Activated naive CD4-positive, alpha-beta T cell treated with anti-CD3 and anti-CD28 coated beads, Interleukin-2, amount 50 U/mL, for 24 hours (primary cell): ENCODE measurements around the gene HSD17B2.

Experiments
- H3K27ac Mint-ChIP-seq: one replicate; pipeline ENCODE4 v1.8.0; 2021; ENCODE audit warnings: mild to moderate bottlenecking, mixed read lengths
- H3K27me3 Mint-ChIP-seq: one replicate; pipeline ENCODE4 v1.8.0; 2021; ENCODE audit warnings: mixed read lengths
- H3K36me3 Mint-ChIP-seq: one replicate; pipeline ENCODE4 v1.8.0; 2021; ENCODE audit warnings: mixed read lengths
- H3K4me1 Mint-ChIP-seq: one replicate; pipeline ENCODE4 v1.8.0; 2021; ENCODE audit warnings: mixed read lengths
- H3K4me3 Mint-ChIP-seq: one replicate; pipeline ENCODE4 v1.8.0; 2021; ENCODE audit warnings: mild to moderate bottlenecking, mixed read lengths
- H3K9me3 Mint-ChIP-seq: one replicate; pipeline ENCODE4 v1.8.0; 2021; ENCODE audit warnings: mixed read lengths

HSD17B2 gene

DNA sequence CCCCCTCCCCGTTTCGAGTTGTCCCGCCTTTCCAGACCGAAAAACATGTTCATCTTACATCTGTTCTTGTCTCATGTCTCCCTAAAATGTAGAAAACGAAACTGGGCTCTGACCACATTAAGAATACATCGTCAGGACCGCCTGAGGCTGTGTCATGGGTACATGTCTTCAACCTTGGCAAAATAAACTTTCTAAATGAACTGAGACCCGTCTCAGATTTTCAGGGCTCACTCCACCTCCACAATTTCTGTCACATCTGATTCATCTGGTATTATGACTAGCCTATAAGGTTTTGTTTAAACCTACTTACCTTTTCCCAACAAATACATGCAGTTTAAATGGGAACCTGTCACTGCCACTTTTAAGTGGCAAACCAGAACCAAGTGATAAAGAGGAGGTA is 24.4 kb upstream of the HSD17B2 start:
- peaks cover 18% of the 10 kb centered on the region for H3K4me1 Mint-ChIP-seq
- peaks cover 13% of the 10 kb centered on the region for H3K9me3 Mint-ChIP-seq
- peak overlapping the region; percentile 89 for H3K4me3 Mint-ChIP-seq
- peak overlapping the region; percentile 41 for H3K27ac Mint-ChIP-seq
- peaks cover 5% of the 10 kb centered on the region for H3K36me3 Mint-ChIP-seq
- peaks cover 15% of the 10 kb centered on the region for H3K27me3 Mint-ChIP-seq

DNA sequence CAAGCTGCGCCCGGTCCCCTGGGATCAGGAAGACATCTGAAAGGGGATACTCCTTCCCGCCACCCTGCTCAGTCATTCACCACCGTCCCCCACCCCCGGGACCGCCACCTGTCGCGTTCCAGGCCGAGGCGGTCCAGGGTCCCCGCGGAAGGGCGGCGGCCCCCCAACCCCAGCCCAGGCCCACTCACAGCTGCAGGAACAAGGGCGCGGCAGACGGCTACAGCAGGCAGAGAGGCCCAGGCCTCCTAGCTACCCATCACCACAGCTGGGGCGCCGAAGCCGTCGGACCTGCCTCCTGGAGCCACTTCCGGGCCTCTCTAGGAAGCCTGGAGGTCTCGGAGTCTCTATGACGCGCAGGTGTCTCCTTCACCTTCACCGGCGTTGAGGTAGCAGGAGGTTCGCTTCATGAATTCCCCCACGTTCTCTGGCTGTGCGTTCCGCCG is 23.8 kb upstream of the HSD17B2 start, which contains the start of gene SDR42E1:
TSS of gene SDR42E1 (minus strand) at position 272 of the 443 bp plus-strand sequence. CDS start 10,612 bp downstream, outside the sequence.
- peaks cover 18% of the 10 kb centered on the region for H3K27me3 Mint-ChIP-seq
- H3K4me3 Mint-ChIP-seq = peak within 1 kb of the TSS; percentile 89
- peaks cover 13% of the 10 kb centered on the region for H3K9me3 Mint-ChIP-seq
- peak within 1 kb of the TSS; percentile 88 for H3K27ac Mint-ChIP-seq
- peaks cover 18% of the 10 kb centered on the region for H3K4me1 Mint-ChIP-seq
- H3K36me3 Mint-ChIP-seq = peaks cover 5% of the 10 kb centered on the region

DNA sequence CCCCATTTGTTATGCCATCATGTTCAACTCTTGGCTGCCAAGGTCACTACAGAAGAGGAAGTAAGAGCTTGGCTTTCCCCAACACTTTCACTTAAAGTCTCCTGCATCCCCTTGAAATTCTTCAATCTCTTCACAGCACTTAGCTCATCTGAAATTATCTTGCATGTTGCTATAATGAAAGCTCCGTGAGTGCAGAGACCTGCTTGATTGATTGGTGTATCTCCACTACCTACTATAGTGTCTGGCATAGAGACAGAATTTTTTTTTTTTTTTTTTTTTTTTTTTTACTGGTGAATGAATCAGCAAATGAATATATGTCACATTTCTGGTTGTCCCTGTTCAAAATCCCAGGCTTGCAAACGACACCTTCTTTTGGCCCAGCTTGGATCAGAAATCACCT is 21.9 kb upstream of the HSD17B2 start:
- Mint-ChIP-seq H3K27ac (no peak overlapping the region), H3K9me3 (peaks cover 13% of the 10 kb centered on the region), H3K27me3 (peaks cover 18% of the 10 kb centered on the region), H3K4me1 (peaks cover 18% of the 10 kb centered on the region), H3K36me3 (peaks cover 5% of the 10 kb centered on the region), H3K4me3 (no peak overlapping the region)

DNA sequence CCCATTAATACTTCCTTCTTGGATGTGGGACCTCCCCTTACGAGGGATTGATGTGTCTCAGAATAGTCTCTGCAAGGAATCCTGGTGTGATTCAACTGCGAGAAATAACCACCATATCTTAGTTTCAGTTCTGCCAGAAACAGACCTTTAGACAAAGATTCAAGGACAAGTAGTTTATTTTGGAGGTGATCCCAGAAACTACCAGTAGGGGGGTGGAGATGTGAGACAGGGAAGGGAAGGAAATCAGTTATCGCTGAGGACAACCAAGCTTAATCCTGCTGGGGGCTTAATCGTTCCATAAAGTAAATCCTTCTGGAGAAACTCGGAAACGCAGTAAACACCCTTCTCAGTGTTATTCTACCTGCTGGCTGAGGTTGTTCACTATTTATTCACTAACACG is 18.8 kb upstream of the HSD17B2 start:
- H3K27ac Mint-ChIP-seq = no peak overlapping the region
- H3K9me3 Mint-ChIP-seq = peaks cover 13% of the 10 kb centered on the region
- peaks cover 10% of the 10 kb centered on the region for H3K4me1 Mint-ChIP-seq
- H3K27me3 Mint-ChIP-seq = peaks cover 25% of the 10 kb centered on the region
- H3K36me3 Mint-ChIP-seq = no peaks in the 10 kb centered on the region
- no peak overlapping the region for H3K4me3 Mint-ChIP-seq

DNA sequence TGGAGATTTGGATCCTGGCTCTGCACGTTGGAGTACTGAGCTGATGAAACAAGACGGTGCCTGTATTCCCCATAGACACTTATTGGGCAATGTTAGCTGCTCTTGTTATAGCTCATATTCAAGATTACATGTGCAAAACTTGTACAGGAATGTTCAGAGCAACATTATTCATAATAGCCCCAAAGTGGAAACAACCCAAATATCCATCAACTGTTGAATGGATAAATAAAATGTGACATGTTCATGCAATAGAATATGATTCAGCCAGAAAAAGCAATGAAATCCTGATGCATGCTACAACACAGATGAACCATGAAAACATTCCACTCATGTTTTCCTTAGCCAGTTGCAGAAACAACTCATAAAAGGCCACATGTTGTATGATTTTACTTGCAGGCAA is 18.1 kb upstream of the HSD17B2 start:
- Mint-ChIP-seq H3K36me3 (no peaks in the 10 kb centered on the region), H3K27ac (no peak overlapping the region), H3K9me3 (peaks cover 7% of the 10 kb centered on the region), H3K4me3 (no peak overlapping the region), H3K27me3 (peaks cover 20% of the 10 kb centered on the region), H3K4me1 (peaks cover 4% of the 10 kb centered on the region)

DNA sequence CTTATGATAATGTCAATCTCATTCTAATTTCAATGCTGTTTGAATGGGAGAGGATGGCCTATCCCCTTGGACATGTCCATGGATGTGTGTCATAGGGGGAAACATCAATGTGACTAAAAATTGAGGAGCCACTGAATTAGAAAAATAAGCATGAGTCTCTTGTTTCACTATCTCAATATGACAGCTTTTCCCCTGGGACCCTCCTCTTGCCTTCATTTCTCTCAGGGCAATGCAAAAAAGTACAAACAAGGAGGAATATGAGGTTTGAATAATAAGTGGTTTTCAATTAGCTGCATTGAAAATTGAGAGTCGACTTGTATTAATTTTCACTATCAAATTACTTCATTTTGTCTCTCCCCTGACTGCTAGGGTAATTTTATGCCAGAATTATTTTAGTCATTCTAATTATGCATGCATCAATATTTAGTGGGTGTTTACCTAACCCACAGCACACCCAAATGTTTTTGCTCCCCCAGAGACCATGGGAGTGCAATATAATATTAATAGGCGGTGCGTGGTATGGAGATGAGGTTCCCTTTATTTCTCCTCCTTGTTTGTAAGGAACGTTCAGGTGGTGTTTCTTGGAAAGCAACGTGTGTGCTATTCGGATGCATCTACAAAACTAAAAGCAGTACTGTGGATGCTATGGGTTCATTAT is 17.0 kb upstream of the HSD17B2 start:
- Mint-ChIP-seq H3K36me3 (no peaks in the 10 kb centered on the region), H3K27me3 (peaks cover 11% of the 10 kb centered on the region), H3K4me3 (no peak overlapping the region), H3K4me1 (no peaks in the 10 kb centered on the region), H3K27ac (no peak overlapping the region), H3K9me3 (peaks cover 4% of the 10 kb centered on the region)

DNA sequence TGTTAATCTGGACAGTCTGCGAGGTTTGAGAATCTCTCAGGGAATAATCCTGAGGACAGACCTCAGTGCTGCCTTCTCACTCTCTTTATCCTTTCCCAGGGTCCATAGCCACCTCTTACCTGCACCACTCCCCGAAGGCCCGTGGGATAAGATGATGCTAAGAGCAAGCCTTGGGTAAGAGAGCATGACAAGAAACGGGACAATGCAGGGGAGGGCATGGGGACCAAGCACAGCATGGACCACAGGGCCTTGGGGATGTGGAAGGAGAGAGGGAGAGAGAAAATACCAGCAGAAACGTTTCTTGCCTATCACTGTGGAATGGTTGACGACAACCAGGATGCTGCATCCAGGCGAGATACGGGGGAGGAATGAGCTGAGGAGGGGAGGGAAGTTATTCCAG is 15.5 kb upstream of the HSD17B2 start:
- H3K9me3 Mint-ChIP-seq = peaks cover 4% of the 10 kb centered on the region
- H3K4me3 Mint-ChIP-seq = no peak overlapping the region
- peaks cover 18% of the 10 kb centered on the region for H3K27me3 Mint-ChIP-seq
- H3K4me1 Mint-ChIP-seq = no peaks in the 10 kb centered on the region
- no peaks in the 10 kb centered on the region for H3K36me3 Mint-ChIP-seq
- no peak overlapping the region for H3K27ac Mint-ChIP-seq

DNA sequence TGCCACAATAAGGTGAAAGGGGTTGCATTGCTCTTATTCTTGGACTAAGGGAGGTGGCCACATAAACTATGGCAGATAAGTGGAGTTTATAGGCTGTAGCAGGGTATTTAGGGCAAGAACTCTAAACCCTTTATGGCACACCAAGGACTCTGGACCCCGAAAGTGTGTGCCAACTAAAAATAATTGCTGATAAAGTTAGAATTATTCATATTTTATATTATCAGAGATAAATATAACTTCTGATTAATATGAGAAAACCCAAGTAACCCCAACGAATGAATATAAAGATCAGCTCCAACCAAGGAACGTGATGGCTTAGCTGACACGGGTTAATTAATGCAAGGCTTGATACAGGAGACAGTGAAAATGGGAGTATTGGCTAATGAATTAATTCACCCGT is 15.0 kb upstream of the HSD17B2 start:
- H3K36me3 Mint-ChIP-seq = no peaks in the 10 kb centered on the region
- peaks cover 18% of the 10 kb centered on the region for H3K27me3 Mint-ChIP-seq
- no peak overlapping the region for H3K4me3 Mint-ChIP-seq

DNA sequence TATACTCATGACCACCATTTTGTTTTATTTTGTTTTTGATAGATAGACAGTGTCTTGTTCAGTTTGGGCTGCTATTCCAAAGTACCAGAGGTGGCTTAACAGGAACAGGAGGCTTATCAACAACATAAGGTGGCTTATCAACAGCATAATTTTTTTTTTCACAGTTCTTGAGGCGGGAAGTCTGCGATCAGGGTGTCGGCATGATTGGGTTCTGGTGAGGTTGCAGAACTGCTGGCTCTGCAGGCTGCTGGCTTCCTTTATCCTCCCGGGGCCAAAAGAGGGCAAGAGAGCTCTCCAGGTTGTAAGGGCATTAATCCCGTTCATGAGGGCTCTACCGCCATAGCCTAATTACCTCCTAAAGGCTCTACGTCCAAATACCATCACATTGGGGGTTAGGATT is 11.8 kb upstream of the HSD17B2 start:
- Mint-ChIP-seq H3K9me3 (no peaks in the 10 kb centered on the region), H3K4me1 (no peaks in the 10 kb centered on the region), H3K27ac (no peak overlapping the region), H3K4me3 (no peak overlapping the region), H3K36me3 (no peaks in the 10 kb centered on the region), H3K27me3 (peaks cover 20% of the 10 kb centered on the region)

More for the DNA sequence above, 15.0 kb upstream of the HSD17B2 start:
- Mint-ChIP-seq H3K9me3 (peaks cover 2% of the 10 kb centered on the region), H3K27ac (no peak overlapping the region), H3K4me1 (no peaks in the 10 kb centered on the region)

DNA sequence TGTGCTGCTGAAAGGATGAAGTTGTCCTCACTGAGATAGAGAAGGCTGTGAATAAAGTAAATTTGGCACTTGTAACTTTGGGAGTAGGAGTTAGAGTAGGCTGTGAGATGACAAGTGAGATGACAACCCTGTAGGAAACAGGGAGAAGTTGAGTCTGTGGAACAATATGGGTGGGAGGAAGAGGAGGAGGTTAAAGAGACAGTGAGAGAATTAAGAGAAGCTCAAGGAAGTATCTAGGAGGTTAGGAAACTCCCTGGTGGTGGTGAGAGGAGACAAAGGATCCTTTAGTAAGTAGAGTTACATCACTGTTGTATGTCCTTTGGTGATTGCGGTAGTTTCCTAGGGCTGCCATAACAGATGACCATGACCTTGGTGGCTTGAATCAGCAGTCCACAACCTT is 10.7 kb upstream of the HSD17B2 start:
- no peak overlapping the region for H3K27ac Mint-ChIP-seq
- H3K4me1 Mint-ChIP-seq = no peaks in the 10 kb centered on the region
- no peak overlapping the region for H3K4me3 Mint-ChIP-seq
- no peaks in the 10 kb centered on the region for H3K9me3 Mint-ChIP-seq
- peaks cover 16% of the 10 kb centered on the region for H3K27me3 Mint-ChIP-seq
- H3K36me3 Mint-ChIP-seq = no peaks in the 10 kb centered on the region

DNA sequence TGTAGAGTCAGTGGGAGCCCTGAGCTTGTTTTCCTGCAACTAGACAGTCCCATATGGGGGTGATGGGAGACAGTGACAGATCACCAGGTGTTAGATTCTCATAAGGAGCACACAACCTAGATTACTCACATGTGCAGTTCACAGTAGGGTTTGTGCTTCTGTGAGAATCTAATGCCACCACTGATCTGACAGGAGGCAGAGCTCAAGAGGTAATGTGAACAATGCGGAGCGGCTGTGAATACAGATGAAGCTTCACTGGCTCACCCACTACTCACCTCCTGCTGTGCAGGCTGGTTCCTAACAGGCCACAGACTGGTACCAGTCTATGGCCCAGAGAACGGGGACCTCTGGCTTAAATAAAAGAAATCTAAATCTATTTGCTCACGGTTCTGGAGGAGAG is 10.2 kb upstream of the HSD17B2 start:
- Mint-ChIP-seq H3K27me3 (peaks cover 13% of the 10 kb centered on the region), H3K4me3 (no peak overlapping the region), H3K36me3 (no peaks in the 10 kb centered on the region), H3K9me3 (no peaks in the 10 kb centered on the region), H3K4me1 (no peaks in the 10 kb centered on the region), H3K27ac (no peak overlapping the region)

DNA sequence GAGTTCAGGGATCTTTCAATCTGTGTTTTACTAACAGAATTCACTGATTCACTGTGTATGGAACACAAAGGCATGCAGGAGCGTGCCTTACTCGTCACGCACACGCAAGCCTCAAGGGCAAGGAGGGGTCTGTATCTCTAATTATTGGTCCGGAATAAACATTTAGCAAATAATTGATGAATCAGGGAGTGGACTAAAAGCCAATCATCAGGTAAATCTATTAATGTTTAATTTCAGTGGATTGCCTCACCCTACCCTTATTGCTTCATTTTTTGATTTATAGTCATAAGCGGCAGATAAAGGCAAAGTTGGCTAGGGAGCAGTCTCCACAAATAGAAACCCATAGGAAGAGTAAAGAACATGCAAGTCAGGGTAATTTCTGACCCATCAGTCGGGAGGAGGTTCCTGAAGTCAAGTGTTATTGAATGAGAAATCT is 7.4 kb upstream of the HSD17B2 start:
- H3K36me3 Mint-ChIP-seq = no peaks in the 10 kb centered on the region
- no peaks in the 10 kb centered on the region for H3K9me3 Mint-ChIP-seq
- no peak overlapping the region for H3K27ac Mint-ChIP-seq
- H3K4me3 Mint-ChIP-seq = no peak overlapping the region
- no peaks in the 10 kb centered on the region for H3K4me1 Mint-ChIP-seq
- peaks cover 14% of the 10 kb centered on the region for H3K27me3 Mint-ChIP-seq

DNA sequence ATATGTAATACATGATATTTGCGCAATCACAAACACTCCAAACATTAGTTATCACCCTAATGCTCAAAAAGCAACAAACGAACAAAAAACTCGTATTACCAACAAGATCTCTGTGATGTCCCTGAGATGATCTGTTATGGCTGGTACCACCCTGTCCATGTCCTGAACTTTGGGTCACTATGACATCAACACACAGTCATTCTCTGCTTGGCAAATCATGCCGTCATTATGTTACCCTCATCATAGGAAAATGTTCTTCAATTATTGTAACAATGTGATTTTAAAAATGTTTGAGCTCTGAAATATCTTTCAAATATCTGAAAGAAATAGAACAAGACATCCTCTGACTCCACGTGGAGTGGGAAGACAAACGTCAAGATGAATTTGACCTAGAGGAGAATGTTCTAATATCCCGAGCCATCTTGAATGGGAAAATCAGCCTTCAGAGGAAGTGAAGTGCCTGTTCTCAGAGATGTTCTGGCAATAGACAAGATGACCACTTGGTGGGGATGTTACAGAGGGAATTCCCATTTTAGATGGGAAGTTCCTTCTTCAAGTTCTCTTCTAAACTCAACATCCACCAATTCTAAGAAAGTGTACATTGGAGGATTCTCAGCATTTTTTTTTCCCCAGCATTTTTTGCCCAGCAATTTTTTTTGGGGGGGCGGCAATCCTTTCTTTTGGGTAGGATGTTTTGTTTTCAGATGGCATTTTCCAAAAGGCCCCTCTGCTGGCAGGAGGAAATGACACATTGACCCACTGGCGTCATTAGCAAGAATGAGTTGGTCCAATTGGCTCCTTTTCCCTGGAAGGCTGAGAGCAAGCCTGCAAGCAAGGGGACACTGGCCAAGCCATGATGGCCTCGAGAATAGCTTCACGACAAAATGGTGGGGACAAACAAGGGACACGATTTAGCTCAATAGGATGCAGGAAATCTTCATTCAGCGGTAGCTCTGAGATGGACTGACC is 3.7 kb upstream of the HSD17B2 start:
- peaks cover 4% of the 10 kb centered on the region for H3K27me3 Mint-ChIP-seq
- H3K27ac Mint-ChIP-seq = no peak overlapping the region
- no peak overlapping the region for H3K4me3 Mint-ChIP-seq
- H3K4me1 Mint-ChIP-seq = no peaks in the 10 kb centered on the region
- no peaks in the 10 kb centered on the region for H3K9me3 Mint-ChIP-seq
- H3K36me3 Mint-ChIP-seq = no peaks in the 10 kb centered on the region

DNA sequence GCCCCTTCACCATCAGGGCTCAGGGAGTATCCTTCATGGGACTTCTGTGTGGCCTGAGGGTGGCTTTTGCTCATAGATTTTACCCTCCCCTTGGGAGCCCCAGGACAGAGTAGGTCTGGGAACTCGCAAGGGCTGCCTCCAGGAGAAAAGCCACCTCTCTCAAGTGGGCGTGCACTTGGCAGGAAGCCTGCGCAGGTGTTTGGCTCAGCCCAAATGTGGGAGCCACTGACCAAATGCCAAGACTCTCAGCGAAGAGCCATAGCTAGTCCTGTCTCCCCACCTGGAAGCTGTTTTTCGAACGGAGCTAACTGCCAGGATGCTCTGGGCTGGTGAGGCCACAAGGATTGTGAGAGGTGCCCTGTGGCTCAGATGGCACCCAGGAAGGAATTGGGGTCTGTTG is 2.0 kb upstream of the HSD17B2 start:
- Mint-ChIP-seq H3K27ac (no peak overlapping the region), H3K4me1 (no peaks in the 10 kb centered on the region), H3K4me3 (no peak overlapping the region), H3K36me3 (no peaks in the 10 kb centered on the region), H3K9me3 (no peaks in the 10 kb centered on the region), H3K27me3 (peaks cover 4% of the 10 kb centered on the region)

DNA sequence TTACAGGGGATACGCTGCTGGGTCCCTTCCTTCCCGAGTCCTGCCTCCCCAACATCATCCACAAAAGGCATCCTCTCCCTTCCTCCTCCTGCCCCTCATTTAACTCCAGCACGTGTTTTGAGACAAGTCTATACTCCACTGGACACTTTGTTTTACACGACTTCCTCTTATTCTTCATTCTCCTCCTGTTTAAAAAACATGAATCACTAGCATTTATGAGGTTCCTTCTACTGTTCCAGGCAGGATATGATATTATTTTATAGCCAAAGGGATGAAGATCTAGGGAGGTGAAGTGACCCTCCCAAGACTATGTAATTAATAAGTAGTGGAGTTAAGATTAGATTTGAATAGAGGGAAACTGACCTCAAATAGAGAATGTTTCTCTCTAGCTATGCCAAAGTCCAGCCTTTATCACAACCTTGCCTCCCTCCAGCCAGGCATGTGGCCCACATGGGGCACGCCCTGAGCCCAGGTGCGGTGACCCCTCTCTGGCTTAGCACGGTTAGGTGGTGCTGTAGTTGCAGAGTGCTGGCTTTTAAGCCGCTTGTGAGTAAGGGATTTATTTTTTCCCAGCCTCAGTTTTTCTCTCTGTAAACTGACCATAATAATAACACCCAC is 1.3 kb upstream of the HSD17B2 start:
- no peak overlapping the region for H3K4me3 Mint-ChIP-seq
- H3K9me3 Mint-ChIP-seq = no peaks in the 10 kb centered on the region
- no peaks in the 10 kb centered on the region for H3K4me1 Mint-ChIP-seq
- H3K27me3 Mint-ChIP-seq = peaks cover 4% of the 10 kb centered on the region
- H3K27ac Mint-ChIP-seq = no peak overlapping the region
- no peaks in the 10 kb centered on the region for H3K36me3 Mint-ChIP-seq

DNA sequence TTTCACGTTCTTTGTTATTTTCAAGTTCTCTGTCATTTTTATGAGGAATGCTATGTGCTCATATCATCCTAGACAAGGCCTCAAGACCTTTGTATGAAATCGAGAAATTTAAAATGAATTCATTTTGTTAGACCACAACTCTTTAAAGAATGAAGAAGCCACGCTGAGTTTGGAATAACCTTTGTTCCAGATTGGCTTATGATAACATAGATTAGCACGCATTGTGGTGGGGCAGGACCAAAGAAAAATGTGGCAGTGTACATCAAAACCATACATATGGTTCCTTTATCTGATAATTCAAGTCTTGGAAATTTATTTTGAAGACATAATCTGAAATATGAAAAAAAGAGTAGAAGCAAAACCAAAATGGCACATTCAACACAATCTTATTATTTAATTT is 2.2 kb downstream of the HSD17B2 start:
- Mint-ChIP-seq H3K4me3 (no peak overlapping the region), H3K27ac (no peak overlapping the region), H3K36me3 (no peaks in the 10 kb centered on the region)

More for the DNA sequence above, 2.2 kb downstream of the HSD17B2 start:
- Mint-ChIP-seq H3K27me3 (peaks cover 3% of the 10 kb centered on the region), H3K4me1 (no peaks in the 10 kb centered on the region), H3K9me3 (no peaks in the 10 kb centered on the region)
